Caco-2 (cell line): ENCODE data around the gene SLC7A1. TPM values are rescaled to one million over a fixed set of nuclear protein-coding genes. Genes with fewer than 3 reads are reported as not detected.

ENCODE experiments used
- BruUV-seq: library from RNA; stranded (reverse); fragments of 400-500 nt; replicated peaks from 2 replicates; lab custom pipeline; 2021; lab: Mats Ljungman, UMichigan
- CTCF ChIA-PET: fragments of 300-600 bp; sonication (Branson Sonifier 250); formaldehyde crosslinking; loops from one replicate; lab custom pipeline; 2022; ENCODE audit warnings: antibody characterized with exemption; lab: Charles Lee
- POLR2A ChIA-PET: fragments of 300-600 bp; sonication (Branson Sonifier 250); formaldehyde crosslinking; loops from one replicate; lab custom pipeline; 2022; ENCODE audit warnings: antibody characterized with exemption; lab: Charles Lee
- DNase-seq, 2 experiments: peaks; one replicate each; pipeline versions ENCODE4 v3.0.0 to v3.0.0-alpha.2; 2020 to 2022
- H3K27me3 ChIP-seq: replicated peaks from 2 replicates; pipeline ENCODE4 v1.6.0; 2011; ENCODE audit warnings: low read length; ENCODE audit not compliant: control insufficient read depth, insufficient read depth
- H3K36me3 ChIP-seq: 2 replicates; pipeline ENCODE4 v1.5.1; 2011; ENCODE audit warnings: low read length; ENCODE audit not compliant: control insufficient read depth, insufficient read depth
- H3K4me1 ChIP-seq: fragments of 250-450 bp; sonication (Bioruptor Pico); 2 replicates; pipeline ENCODE4 v1.5.1; 2020; ENCODE audit warnings: mild to moderate bottlenecking
- H3K4me3 ChIP-seq: 2 replicates; pipeline ENCODE4 v1.5.1; 2011; ENCODE audit warnings: low read depth, mild to moderate bottlenecking, control low read depth, low read length
- H3K9me3 ChIP-seq: fragments of 250-450 bp; sonication (Bioruptor Pico); 2 replicates; pipeline ENCODE4 v1.5.1; 2020; ENCODE audit warnings: mild to moderate bottlenecking, moderate library complexity
- H3K27ac Mint-ChIP-seq: one replicate; pipeline ENCODE4 v1.8.0; 2022; ENCODE audit warnings: mixed read lengths; ENCODE audit not compliant: unreplicated experiment
- H3K27me3 Mint-ChIP-seq: one replicate; pipeline ENCODE4 v1.8.0; 2022; ENCODE audit warnings: mixed read lengths; ENCODE audit not compliant: insufficient read depth, unreplicated experiment
- H3K36me3 Mint-ChIP-seq: one replicate; pipeline ENCODE4 v1.8.0; 2022; ENCODE audit warnings: mild to moderate bottlenecking, mixed read lengths; ENCODE audit not compliant: insufficient read depth, unreplicated experiment
- H3K4me1 Mint-ChIP-seq: one replicate; pipeline ENCODE4 v1.8.0; 2022; ENCODE audit warnings: low read depth, mixed read lengths; ENCODE audit not compliant: unreplicated experiment
- H3K4me3 Mint-ChIP-seq: one replicate; pipeline ENCODE4 v1.8.0; 2022; ENCODE audit warnings: mild to moderate bottlenecking, moderate library complexity, mixed read lengths; ENCODE audit not compliant: unreplicated experiment
- H3K9me3 Mint-ChIP-seq: one replicate; pipeline ENCODE4 v1.8.0; 2022; ENCODE audit warnings: mixed read lengths; ENCODE audit not compliant: unreplicated experiment
- intact Hi-C: fragments of 100-400 bp; cut with micrococcal nuclease; formaldehyde crosslinking; loops from one replicate; pipeline ENCODE4 v1.10.0; 2022; ENCODE audit not compliant: unreplicated experiment
- total RNA-seq: library from RNA; stranded (reverse); gene quantifications from 2 replicates; pipeline ENCODE4 v1.2.3, GENCODE V29; 2022
- TF ChIP-seq, protein P1 (sequence below), 2 experiments: fragments of 200-600 bp in 1 of 2; IDR thresholded peaks; 1 replicate in 1 of 2; 2 replicates in 1 of 2; pipeline versions ENCODE4 v1.5.1 to v1.8.0; 2011 to 2022; ENCODE audit warnings: antibody characterized with exemption in 1 of 2, control low read depth in 1 of 2, inconsistent platforms in 1 of 2, low read depth in 1 of 2, low read length in 1 of 2, mild to moderate bottlenecking in 1 of 2, moderate library complexity in 1 of 2; ENCODE audit not compliant: insufficient read depth in 1 of 2, severe bottlenecking in 1 of 2, unreplicated experiment in 1 of 2

SLC7A1 gene
- total RNA-seq, 1 experiment from 2014 or later, result 180 TPM

GRCh38 chr13:29514720-29515310 lies 80.7 kb downstream of the SLC7A1 start:
- ChIA-PET CTCF (no interaction called here), POLR2A (interaction anchor here (0.7 kb wide), 1 partner anchor 54 kb away, joined by 3 read pairs; no protein-coding TSS in a partner anchor)
- no peaks in the 10 kb centered on the region for H3K9me3 ChIP-seq
- Mint-ChIP-seq H3K4me1 (peaks cover 4% of the 10 kb centered on the region), H3K4me3 (no peak overlapping the region), H3K9me3 (no peaks in the 10 kb centered on the region), H3K36me3 (peaks cover 82% of the 10 kb centered on the region), H3K27ac (no peak overlapping the region), H3K27me3 (no peaks in the 10 kb centered on the region)
- intact Hi-C loops, result no loop called here
- no peaks in the 10 kb centered on the region for H3K4me1 ChIP-seq
- H3K36me3 ChIP-seq, result peaks cover 6% of the 10 kb centered on the region
- no peak overlapping the region for H3K4me3 ChIP-seq
- TF ChIP-seq, protein P1, sequence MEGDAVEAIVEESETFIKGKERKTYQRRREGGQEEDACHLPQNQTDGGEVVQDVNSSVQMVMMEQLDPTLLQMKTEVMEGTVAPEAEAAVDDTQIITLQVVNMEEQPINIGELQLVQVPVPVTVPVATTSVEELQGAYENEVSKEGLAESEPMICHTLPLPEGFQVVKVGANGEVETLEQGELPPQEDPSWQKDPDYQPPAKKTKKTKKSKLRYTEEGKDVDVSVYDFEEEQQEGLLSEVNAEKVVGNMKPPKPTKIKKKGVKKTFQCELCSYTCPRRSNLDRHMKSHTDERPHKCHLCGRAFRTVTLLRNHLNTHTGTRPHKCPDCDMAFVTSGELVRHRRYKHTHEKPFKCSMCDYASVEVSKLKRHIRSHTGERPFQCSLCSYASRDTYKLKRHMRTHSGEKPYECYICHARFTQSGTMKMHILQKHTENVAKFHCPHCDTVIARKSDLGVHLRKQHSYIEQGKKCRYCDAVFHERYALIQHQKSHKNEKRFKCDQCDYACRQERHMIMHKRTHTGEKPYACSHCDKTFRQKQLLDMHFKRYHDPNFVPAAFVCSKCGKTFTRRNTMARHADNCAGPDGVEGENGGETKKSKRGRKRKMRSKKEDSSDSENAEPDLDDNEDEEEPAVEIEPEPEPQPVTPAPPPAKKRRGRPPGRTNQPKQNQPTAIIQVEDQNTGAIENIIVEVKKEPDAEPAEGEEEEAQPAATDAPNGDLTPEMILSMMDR (IDR thresholded peaks at IDR 0.05; ENCODE audit: insufficient read depth in 1 of 2, low read depth in 1 of 2, low read length in 1 of 2, severe bottlenecking in 1 of 2, unreplicated experiment in 1 of 2), result no peak
- BruUV-seq, result no TSS peak
- DNase-seq, result peak in 1 of 2 experiments; percentile 19
- H3K27me3 ChIP-seq, result no peaks in the 10 kb centered on the region

DNA sequence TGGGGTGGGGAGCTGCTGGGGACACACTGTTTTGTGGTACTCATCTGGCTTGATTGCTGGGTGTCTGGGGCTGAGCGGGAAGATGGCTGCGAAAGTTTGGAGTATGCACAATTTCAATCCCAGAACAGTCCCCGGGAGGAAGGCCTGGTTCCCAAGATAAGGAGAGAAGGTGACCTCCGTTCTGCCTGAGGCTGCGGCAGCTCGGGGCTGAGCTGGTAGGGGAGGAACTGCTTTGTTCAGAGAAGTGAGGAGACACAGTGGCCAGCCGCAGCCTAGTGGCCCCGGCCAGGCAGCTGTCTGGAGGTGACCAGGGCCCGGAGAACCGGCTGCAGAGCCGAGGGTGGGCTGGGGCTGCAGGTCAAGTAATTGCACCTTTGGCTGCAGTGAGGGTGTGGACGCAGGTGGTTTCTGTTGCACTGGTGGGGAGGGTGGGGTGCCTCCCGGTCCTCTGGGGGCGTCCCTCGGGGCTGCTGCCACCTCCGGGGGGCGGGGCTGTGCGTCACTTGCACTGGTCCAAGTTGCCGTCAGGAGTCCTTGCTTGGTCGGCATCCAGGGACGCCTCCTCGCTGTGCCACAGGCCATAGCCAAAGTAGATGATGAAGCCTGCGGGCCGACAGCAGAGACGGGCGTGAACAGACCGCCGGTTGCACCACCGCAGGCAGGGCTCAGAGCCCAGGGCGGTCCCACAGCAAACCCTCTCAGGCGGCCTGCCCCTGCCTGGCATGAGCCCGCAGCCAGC lies 81.3 kb downstream of the SLC7A1 start:
- H3K36me3 ChIP-seq, result peaks cover 6% of the 10 kb centered on the region
- intact Hi-C loops, result no loop called here
- BruUV-seq, result no TSS peak
- Mint-ChIP-seq H3K4me3 (no peak overlapping the region), H3K4me1 (peaks cover 10% of the 10 kb centered on the region), H3K9me3 (no peaks in the 10 kb centered on the region), H3K27me3 (no peaks in the 10 kb centered on the region), H3K27ac (peak overlapping the region; percentile 30), H3K36me3 (peaks cover 80% of the 10 kb centered on the region)
- CTCF ChIA-PET, result no interaction called here
- peak in 1 of 2 experiments; percentile 19 for DNase-seq
- TF ChIP-seq, protein P1 (IDR thresholded peaks at IDR 0.05; ENCODE audit: insufficient read depth in 1 of 2, low read depth in 1 of 2, low read length in 1 of 2, severe bottlenecking in 1 of 2, unreplicated experiment in 1 of 2), result no peak
- H3K27me3 ChIP-seq, result no peaks in the 10 kb centered on the region
- POLR2A ChIA-PET, result no interaction called here
- no peaks in the 10 kb centered on the region for H3K9me3 ChIP-seq
- H3K4me3 ChIP-seq, result no peak overlapping the region
- peaks cover 4% of the 10 kb centered on the region for H3K4me1 ChIP-seq

DNA sequence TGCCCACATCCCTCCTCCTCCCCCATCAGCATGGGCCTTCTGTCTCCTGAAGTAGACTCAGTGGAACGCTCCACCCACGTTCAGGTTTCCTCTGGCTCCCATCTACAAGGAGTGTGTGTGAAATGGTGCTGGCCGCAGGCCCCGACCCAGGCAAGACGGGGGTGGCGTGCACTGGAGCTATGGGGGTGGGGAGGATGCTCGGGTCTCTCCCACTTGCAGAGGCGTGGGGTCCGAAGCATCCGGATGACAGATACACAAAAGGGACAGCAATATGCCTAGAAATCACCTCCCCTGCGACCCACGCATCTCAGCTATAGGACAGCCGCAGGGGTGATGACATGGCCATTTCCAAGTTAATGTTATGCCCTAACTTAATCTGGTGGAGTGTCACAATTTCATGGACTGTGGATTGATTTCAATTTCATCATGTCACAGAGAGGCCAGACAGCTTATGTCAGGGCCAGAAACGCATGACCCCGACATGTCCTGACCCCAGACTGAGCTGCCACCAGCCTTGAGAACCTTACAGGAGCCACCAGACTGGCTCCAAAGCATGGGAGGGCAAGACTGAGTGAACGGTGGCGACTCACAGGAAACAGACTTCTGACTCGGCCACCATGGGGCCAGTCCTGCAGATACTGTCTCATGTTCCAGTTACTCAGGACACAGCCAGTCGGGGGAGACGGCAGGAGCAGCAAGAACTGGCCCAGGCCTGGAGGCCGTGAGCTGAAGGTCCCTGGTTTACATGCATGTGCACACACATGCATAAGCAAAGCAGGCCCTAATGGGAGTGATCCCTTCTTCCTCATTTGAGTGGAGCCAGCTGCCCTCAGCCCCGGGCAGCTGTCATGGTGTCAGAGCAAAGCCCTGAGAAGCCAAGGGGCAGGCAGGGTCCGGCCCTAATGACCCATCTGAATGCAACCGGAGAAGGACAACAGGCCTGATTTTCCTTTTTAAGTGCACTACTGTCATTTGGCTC lies 82.2 kb downstream of the SLC7A1 start:
- Mint-ChIP-seq H3K27me3 (no peaks in the 10 kb centered on the region), H3K9me3 (no peaks in the 10 kb centered on the region), H3K4me1 (peaks cover 19% of the 10 kb centered on the region), H3K4me3 (no peak overlapping the region), H3K27ac (peak overlapping the region; percentile 30), H3K36me3 (peaks cover 83% of the 10 kb centered on the region)
- Histone ChIP-seq H3K4me1 (peaks cover 12% of the 10 kb centered on the region), H3K4me3 (no peak overlapping the region), H3K9me3 (no peaks in the 10 kb centered on the region), H3K36me3 (peaks cover 3% of the 10 kb centered on the region), H3K27me3 (no peaks in the 10 kb centered on the region)
- POLR2A ChIA-PET, result no interaction called here
- DNase-seq, result no peak
- intact Hi-C loops, result no loop called here
- CTCF ChIA-PET, result no interaction called here
- no TSS peak for BruUV-seq
- TF ChIP-seq, protein P1 (IDR thresholded peaks at IDR 0.05; ENCODE audit: insufficient read depth in 1 of 2, low read depth in 1 of 2, low read length in 1 of 2, severe bottlenecking in 1 of 2, unreplicated experiment in 1 of 2), result no peak
